Inflammatory macrophage treated with lipopolysaccharide for 1 hour (primary cell): ENCODE measurements around the gene ZNF382.
"Not testable (repeated sequence)": the region's sequence is repeated elsewhere in the genome, so short reads cannot be mapped to it uniquely, and the experiment has no call there.

ENCODE experiments used
- DNase-seq, 2 donors: peaks; one replicate each; pipeline ENCODE4 v3.0.0-alpha.2; 2020 to 2022

The ZNF382 gene

DNA sequence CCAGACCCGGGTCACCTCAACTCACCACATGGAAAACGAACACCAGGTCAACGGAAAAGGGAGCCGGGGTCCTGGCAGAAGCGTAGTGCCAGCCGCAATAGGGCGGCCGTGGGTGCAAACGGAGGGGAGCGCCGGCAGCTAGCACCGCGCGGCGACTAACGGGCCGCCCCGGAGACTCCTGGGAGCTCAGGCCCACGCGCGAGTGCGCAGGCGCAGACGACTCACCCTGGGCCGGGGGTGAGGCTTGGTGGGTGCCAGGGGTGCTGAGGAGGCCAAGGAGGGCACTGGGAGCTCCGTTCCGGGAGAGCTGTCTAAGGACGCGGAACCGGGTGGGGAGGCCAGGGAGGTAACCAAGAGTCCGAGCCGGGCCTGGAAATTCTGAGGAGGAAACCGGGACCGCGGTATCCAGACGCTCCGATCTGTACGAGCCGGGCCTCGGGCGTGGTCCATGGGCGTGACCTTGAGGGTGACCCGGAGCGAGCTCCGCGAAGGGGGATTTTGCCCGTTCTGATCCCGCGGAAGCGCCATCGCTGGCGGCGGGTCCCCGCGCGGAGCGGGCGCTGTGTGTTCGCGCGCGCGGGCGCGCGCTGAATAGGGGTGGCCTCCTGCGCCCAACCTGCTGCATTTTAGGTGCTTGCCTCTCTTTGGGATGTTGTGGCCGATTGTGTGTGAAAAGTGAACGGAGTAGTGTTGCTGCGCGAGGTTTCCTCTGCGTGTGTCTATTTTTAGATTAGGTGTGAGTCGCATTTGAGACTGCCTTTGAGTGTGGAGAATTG, at the start of gene ZNF382:
ZNF382 (plus strand) TSS at position 213 of the 776 bp plus-strand sequence. CDS start 4,602 bp downstream, outside the sequence.
- peak; percentile 78 to 83 for DNase-seq

DNA sequence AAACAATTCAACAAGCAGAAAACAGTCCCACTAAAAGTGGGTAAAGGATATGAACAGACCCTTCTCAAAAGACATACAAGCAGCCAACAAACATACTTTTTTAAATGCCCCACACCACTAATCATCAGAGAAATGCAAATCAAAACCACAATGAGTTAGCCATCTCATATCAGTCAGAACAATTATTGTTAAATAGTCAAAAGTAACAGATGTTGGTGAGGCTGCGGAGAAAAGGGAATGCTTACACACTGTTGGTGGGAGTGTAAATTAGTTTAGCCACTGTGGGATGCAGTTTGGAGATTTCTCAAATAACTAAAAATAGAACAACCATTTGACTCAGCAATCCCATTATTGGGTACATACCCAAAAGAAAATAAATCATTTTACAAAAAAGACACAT, 40.7 kb upstream of the ZNF382 start:
- no peak for DNase-seq

DNA sequence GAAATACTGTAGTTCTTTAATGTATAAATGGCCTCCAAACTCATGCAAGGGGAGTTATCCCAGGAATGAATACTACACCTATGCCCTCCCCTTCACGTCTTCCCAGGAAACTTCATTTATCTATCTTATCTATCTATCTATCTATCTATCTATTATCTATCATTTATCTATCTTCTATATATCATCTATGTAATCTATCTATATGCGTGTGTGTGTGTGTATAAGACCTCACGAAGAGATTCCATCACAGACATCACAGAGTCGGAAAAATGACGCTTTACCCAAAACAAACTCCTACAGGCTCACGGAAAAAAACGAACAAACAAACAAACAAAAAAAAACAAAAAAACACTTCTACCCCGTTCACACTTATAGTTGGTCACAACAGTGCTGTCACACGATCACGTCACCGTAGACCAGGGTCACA, 32.5 kb upstream of the ZNF382 start:
- DNase-seq: no peak

DNA sequence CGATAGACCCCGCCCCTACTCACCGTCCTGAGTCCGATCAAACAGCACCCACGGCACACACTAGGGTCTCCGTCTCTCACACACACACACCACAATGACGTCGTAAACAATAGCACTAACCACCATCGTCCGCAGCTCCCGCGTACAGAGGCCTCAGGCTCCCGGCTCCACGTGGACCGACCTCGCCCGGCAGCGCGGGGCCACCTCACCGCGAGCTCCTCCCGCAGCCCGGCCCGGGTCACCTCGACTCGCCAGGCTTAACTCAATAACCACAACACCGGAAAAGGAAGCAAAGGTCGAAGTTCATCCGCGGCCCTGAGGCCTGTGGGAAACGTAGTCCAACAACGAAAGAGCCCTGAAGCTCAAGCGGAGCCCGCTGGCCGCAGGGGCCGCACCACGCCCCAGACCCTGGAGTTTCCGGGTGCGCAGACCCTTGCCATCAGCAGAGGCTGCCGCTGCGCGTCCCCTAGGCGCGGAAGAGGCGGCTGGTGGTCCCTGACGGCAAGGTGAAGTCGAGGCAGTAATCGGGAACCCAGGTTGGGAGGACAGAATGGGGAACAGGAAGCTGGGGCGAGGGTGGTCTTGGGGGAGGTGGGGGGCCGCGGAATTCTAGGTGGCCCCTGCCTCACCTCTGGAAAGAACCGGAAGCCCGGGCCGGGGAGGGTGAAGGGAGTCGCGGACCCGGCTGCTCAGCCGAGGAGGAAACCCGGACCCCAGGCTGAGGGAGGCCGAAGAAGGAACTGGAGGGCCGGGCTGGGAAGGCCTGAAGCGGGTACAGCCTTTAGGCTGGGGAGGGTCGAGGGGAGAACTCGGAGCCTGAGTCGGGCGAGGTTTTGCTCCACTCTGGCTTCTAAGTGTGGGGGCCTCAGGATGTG, 31.9 kb upstream of the ZNF382 start, which contains the start of gene ZNF529:
ZNF529 (minus strand) TSS at position 273 of the 875 bp plus-strand sequence. CDS start 946 bp downstream, outside the sequence.
- DNase-seq: peak; percentile 89 to 90

DNA sequence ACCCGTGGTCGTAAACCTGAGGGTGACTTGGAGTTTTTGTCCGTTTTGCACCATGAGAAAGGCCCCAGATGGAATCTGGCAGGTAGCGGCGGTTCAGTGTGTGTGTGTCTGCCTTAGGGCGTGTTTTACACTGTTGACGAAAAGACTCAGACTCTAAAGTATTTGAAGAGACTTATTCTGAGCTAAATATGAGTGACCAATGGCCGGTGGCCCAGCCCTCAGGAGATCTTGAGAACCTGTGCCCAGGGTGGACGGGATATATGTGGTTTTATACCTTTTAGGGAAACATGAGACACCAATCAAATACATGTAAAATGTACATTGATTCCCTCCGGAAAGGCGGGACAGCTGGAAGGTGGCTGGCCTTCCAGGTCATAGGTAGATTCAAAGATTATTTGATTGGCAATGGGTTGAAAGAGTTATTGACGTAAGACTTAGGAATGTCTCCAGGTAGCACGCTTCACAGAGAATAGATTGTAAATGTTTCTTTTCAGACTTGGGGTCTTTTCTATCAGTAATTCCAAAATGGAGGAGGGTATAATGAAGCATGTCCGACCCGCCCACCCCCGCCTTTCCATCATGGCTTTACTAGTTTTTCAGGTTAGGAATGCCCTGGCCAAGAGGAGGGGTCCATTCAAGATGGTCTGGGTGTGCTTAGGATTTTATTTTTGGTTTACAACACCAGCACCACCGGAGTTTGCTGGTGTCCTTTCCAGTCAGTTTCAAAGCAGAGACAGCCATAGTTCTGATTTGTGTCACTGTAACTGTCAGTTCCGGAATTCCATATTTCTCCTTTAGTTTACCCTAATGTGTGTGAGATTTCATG, 31.0 kb upstream of the ZNF382 start:
- DNase-seq: peak; percentile 2 to 11

DNA sequence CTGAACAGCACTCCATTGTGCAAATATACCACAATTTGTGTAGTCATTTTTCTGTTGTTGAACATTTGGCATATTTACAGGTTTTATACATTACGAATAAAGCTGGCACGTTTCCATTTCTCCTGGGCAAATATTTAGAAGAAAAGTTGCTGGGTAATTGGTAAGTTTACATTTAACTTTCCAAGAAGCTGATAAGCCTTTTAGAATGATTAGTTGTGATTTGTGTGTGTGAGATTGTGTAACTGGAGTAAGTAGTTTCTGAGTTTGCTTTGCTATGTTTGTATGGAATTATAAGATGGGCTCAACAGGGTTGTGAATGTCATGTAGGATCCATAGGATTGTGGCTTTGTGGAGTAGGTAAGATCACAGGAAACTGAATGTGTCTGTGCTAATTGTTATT, 30.4 kb upstream of the ZNF382 start:
- DNase-seq: no peak

DNA sequence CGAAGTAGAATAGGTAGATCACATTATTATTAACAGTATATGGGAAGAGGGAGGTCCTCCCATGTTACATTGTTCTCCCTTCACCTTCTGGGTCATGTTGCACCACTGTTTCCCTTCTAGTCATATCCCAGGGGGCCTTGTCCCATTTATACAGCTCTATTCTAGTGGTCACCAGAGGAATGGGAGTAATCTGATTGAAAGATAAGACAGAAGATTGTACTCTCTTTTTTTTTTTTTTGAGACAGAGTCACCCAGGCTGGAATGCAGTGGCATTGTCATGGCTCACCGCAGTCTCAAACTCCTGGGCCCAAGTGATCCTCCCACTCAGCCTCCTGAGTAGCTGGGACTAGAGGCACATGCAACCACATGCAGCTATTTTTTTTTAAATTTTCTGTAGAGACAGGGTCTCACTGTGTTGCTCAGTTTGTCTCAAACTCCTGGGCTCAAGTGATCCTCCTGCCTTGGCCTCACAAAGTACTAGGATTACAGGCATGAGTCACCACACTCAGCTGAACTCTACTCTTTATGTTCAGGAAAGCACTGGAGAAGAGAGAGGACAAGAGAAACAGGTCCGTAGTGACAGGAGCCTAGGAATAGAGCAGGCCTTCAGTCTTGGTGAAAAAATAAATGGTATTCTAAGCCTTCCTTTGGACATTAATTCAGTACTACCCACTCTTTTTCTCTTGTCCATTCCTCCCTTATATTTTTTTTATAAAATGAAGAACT, 27.7 kb upstream of the ZNF382 start:
- DNase-seq: no peak

DNA sequence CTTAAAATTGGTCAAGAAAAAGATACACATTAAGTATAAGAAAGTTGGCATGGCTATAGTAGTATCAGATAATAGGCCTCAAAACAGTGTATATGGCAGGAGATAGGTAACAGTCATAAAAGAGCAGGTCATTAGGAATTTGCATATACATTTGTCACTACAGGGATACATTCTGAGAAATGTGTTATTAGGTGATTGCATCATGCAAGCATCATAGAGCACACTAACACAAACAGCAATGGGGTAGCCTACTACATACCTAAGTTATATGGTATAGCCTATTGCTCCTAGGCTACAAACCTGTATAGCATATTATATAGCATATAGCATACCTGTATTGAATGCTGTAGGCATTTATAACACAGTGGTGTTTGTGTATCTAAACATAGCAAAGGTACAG, 25.9 kb upstream of the ZNF382 start:
- no peak for DNase-seq

DNA sequence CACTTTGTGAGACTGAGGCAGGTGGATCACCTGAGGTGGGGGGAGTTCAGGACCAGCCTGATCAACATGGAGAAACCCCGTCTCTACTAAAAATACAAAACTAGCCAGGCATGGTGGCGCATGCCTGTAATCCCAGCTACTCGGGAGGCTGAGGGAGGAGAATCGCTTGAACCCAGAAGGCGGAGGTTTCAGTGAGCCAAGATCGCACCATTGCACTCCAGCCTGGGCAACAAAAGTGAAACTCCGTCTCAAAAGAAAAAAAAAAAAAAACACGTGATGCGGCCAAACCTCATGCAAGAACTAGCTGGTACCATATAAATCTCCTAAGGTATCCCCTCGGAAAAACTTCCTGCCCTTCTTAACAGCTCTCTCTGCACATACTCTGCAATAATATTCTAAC, 2.4 kb upstream of the ZNF382 start:
- not testable (repeated sequence) for DNase-seq

DNA sequence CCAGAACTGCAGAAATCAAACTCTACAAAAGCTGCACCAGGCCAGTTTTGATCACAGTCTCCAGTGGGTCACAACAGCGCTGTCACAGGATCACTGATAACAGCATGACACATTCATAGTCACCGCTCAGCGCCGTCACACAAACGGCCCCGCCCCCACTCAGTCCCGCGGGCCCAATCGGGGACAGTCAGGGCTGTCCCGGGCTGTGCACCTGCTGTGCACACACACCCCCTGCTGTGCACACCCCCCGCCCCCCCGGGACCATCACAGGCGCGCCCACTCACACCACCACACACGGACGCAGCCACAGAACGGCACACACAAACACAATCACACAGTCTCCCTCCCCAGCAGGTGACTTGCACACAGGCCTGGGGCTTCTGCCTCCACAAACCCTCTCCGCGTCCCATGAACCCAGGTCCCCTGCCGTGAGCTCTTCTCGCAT, 435 bp upstream of the ZNF382 start:
- DNase-seq: peak; percentile 71 to 84

DNA sequence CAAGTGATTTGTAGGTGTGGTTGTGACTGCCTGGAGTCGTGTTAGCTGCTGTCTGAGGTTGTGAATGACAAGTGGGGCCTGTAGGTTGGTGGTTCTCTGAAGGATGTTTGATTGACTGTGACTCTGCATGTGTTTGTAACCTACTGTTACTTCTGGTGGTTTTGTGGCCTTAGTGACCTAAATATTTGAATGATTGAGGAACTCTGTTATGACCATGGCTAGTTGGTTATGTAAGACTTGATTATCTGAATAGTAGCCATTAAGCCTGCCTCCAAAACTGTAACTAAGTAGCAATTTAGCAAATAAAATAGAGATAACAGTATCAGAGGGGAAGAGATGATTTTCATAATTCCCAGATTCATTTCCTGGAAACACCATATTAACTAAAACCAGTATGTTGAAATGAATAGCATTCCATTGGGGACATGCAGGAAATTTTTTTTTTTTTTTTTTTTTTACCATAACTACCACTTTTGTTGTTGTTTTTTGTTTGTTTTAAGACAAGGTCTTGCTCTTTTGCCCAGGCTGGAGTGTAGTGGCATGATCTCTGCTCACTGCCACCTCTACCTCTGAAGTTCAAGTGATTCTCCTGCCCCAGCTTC, 865 bp downstream of the ZNF382 start:
- DNase-seq: peak; percentile 24 to 33

DNA sequence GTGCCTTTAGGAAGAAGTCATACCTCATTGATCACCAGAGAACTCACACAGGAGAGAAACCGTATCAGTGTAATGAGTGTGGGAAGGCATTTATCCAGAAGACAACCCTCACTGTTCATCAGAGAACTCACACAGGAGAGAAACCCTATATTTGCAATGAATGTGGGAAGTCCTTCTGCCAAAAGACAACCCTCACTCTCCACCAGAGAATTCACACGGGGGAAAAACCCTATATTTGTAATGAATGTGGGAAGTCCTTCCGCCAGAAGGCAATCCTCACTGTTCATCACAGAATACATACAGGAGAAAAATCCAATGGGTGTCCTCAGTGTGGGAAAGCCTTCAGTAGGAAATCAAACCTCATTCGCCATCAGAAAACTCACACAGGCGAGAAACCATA, 21.9 kb downstream of the ZNF382 start:
- no peak for DNase-seq

DNA sequence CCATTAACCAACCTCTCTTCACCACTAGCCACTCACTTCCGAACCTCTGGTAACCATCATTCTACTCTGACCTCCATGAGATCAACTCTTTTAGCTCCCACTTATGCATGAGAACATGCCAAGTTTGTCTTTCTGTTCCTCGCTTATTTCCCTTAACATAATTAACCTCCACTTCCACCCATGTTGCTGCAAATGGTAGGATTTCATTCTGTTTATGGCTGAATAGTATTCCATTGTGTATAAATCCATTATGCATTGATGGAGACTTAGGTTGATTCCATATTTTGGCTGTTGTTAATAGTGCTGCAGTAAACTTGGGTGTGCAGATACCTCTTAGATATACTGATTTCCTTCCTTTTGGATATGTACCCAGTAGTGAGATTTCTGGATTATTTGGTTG, 30.2 kb downstream of the ZNF382 start:
- no peak for DNase-seq

DNA sequence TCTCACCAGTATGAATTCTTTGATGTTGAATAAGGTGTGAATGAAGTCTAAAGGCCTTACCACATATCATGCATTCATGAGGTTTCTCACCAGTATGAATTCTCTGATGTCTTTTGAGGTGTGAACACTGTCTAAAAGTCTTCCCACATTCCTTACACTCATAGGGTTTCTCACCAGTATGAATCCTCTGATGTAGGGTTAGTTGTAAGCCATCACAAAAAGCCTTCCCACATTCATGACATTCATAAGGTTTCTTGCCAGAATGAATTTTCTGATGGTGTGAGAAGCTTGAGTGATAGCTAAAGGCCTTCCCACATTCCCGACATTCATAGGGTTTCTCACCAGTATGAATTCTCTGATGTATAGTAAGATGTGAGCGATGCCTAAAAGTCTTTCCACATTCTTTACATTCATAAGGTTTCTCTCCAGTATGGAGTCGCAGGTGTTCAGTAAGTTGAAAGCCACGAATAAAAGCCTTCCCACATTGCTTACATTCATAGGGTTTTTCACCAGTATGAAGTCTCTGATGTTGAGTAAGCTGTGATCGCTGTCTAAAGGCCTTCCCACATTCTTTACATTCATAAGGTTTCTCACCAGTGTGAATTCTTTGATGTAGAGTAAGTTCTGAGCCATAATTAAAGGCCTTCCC, 33.9 kb downstream of the ZNF382 start:
- no peak for DNase-seq

DNA sequence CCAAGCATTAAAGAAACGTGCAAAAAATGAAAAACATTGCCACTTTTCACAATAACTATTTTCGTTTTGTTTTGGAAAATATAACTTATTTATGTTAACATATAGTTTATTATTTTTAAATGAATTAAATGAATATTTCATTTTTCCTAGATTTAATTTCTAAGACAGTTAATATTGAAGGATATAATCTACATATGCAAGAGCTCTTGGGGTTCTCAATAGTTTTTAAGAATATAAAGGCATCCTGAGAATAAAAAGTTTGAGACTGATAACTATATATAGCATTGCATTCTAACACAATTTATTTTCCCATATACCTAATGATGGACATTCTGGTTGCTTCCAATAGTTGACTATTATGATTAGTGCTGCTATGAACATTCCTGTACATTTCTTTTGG, 41.6 kb downstream of the ZNF382 start:
- DNase-seq: no peak

DNA sequence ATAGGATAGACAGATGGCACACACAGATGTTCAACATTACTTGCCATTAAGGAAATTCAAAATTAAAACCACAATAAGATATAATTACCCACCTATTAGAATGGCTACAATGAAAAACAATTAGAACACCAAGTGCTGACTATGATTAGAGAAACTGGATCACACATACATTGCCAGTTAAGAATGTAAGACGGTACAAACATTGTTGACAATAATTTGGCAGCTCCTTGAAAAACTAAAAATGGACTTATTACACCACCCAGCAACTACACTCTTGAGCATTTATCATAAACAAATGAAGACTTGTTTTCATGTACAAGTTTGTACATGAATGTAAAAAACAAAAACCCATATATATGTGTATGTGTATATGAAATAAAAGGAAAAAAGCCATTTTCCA, 47.8 kb downstream of the ZNF382 start:
- DNase-seq: no peak

DNA sequence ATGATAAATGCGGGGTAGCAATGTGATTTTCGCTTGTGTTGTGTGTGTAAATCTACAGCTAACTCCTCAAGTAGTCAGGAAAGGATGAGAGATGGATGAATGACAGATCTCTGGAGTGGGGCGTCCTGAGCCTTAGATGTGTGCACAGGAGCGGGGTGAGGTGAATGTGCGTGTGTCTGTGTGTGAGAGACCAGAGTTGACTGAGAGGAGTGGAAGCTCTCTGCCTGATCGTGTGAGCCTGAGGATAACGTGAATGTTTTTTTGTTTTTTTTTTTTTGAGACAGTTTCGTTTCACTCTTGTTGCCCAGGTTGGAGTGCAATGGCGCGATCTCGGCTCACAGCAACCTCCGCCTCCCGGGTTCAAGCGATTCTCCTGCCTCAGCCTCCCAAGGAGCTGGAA, 60.7 kb downstream of the ZNF382 start:
- DNase-seq: no peak

DNA sequence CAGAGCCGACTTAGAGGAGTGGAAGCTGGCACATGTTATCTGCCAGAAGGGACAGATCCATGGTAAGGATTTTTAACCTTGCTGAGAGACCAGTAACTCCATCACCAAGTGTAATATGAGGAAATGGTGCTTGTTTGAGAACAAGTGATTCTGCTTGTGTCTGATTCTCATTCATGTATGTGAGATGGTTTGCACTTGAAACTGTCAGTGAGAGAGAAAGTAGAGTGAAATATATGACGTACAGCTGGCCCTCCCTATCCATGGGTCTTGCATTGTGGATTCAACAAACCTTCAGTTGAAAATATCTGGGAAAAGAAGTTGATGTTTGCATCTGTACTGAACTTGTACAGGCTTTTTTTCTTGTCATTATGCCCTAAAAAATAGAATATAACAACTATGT, 63.5 kb downstream of the ZNF382 start:
- DNase-seq: no peak

DNA sequence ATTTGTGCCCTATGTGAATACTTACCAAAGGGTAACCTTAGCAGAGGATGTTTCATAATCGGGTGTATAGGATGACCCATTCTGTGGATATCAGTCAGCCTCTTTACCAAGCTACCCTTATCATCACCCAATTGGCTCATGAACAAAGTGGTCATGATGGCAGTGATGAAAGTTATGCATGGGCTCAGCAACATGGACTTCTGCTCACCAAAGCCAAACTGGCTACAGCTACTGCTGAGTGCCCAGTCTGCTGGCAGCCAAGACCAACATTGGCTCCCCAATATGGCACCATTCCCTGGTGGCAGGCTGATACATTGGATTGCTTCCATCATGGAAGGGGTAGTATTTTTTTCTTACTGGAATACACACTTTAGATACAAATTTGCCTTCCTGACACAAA, 67.3 kb downstream of the ZNF382 start:
- no peak for DNase-seq

DNA sequence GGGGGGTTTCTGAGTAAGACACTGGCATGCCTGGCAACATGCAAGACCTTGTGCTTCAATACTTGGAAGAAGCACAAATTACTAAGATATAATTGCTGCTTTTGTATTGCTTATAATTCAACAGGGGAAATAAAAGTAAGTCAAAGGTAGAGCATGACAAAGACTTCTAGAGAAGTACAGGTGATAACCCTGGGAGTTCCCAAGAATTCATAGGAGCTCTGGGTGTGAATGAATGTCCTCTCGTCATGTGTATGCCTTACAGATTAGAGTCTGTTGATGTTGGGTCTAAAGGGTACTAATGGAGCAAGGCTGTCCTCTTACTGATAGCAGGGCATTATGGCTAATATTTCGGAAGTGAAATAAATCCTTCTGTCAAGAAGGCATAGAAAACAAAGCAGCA, 69.1 kb downstream of the ZNF382 start:
- DNase-seq: no peak

DNA sequence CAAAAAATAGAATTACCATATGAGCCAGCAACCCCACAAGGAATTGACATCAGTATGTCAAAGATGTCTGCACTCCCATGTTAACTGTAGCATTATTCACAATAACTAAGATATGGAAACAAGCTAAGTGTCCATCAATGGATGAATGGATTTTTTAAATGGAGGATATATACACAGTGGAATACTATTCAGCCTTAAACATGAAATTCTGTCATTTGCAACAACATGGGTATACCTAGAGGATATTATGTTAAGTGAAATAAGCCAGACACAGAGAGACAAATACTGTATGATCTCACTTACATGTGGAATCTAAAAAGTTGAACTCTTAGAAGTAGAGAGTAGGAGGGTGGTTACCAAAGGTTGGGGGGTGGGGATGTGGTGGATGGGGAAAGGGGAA, 74.3 kb downstream of the ZNF382 start:
- DNase-seq: no peak
